ENCODE results near the gene TCP11L2. TPM values are rescaled to one million over a fixed set of nuclear protein-coding genes. Genes with fewer than 3 reads are reported as not detected.

The TCP11L2 gene
- total and polyA plus RNA-seq, 12 donors = 4.9 to 168 (median 119) TPM

DNA sequence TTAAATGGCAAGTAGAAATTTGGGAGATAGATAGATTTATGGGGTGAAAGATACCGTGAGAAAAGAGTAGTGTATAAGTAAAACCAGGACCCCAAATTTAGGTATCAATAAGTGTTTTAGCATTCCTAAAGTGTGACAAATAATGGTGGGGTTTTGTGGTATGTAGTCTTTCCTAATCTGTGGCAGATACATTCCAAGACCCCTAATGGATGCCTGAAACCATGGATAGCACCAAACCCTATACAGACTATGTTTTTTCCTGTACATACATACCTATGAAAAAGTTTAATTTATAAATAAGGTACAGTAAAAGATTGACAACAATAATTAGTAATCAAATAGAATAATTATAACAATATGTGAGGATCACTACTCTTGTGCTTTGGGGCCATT is 14.4 kb upstream of the TCP11L2 start:
- Histone ChIP-seq H3K27me3 (no peaks in the 10 kb centered on the region), H3K9me3 (no peaks in the 10 kb centered on the region), H3K36me3 (no peaks in the 10 kb centered on the region), H3K27ac (no peak overlapping the region), H3K4me1 (peaks cover 0 to 28% (median 11%) of the 10 kb centered on the region in 9 donors), H3K4me3 (no peak overlapping the region)
- DNase-seq (no peak), ATAC-seq (no peak)
- WGBS, 2 donors = 89 to 94% methylated on average over 1 of the region's 1 CpG
- intact Hi-C loops (cut with DNase I) = loop anchor here in 1 of 10 donors (10.0 kb wide), 1 partner anchor 63 kb away; no protein-coding TSS in a partner anchor
- TF ChIP-seq, protein P1, sequence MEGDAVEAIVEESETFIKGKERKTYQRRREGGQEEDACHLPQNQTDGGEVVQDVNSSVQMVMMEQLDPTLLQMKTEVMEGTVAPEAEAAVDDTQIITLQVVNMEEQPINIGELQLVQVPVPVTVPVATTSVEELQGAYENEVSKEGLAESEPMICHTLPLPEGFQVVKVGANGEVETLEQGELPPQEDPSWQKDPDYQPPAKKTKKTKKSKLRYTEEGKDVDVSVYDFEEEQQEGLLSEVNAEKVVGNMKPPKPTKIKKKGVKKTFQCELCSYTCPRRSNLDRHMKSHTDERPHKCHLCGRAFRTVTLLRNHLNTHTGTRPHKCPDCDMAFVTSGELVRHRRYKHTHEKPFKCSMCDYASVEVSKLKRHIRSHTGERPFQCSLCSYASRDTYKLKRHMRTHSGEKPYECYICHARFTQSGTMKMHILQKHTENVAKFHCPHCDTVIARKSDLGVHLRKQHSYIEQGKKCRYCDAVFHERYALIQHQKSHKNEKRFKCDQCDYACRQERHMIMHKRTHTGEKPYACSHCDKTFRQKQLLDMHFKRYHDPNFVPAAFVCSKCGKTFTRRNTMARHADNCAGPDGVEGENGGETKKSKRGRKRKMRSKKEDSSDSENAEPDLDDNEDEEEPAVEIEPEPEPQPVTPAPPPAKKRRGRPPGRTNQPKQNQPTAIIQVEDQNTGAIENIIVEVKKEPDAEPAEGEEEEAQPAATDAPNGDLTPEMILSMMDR (IDR thresholded peaks at IDR 0.05) = no peak

DNA sequence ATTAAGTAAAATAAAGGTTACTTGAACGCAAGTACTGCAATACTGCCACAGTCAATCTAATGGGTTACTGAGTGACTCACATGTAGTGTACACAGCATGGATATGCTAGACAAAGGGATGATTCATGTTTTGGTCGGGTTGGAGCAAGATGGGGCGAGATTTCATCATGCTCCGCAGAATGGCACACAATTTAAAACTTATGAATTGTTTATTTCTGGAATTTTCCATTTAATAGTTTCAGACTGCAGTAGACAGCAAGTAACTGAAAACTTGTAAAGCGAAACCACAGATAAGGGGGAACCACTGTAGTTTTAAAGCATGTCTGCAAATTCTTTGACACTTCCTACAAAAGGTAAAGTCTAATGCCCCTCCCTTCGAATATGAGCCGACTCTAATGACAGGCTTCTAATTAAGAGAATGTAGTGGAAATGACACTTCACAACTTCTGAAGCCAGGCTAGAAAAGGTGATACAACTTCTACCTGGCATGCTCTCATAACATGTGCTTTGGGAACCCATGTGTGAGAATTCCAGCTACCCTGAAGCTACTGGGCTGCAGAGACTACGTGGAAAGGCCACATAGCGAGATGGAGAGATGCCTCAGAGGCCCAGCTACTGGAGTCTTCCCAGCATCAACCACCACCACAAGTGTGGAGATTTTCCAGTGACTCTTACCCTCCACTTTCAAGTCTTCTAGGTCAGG is 13.9 kb upstream of the TCP11L2 start:
- 80 to 90% methylated on average over 9 of the region's 9 CpGs for WGBS, 2 donors
- ATAC-seq (no peak), DNase-seq (no peak)
- Histone ChIP-seq H3K36me3 (no peaks in the 10 kb centered on the region), H3K4me1 (peaks cover 0 to 28% (median 11%) of the 10 kb centered on the region in 9 donors), H3K9me3 (no peaks in the 10 kb centered on the region), H3K27me3 (no peaks in the 10 kb centered on the region), H3K27ac (peak overlapping the region in 1 of 10 donors; percentile 57), H3K4me3 (no peak overlapping the region)
- TF ChIP-seq, protein P1 (IDR thresholded peaks at IDR 0.05) = no peak
- intact Hi-C loops (cut with DNase I) = loop anchor here in 1 of 10 donors (10.0 kb wide), 1 partner anchor 64 kb away; no protein-coding TSS in a partner anchor

DNA sequence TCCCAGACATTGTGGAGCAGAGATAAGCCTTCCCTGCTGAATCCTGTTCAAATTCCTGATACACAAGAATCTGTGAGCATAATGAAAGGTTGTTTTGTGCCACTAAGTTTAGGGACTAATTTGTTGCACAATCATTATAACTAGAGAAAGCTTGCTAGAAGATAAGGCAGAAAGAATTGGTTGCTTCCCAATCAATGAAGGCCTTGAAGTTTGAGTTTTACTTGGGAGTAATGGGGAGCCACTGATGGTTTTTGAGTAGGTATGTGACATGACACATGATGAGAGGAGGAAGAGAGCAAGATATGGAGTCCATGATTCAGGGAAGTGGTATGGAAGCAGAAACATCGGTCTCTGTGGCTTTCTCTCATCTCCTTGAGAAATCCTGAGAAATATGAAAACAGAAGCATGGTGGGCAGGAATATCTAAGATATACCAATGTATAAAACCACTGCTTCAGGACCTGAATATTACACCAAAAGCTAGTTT is 13.3 kb upstream of the TCP11L2 start:
- Histone ChIP-seq H3K9me3 (no peaks in the 10 kb centered on the region), H3K4me1 (peaks cover 0 to 24% (median 6%) of the 10 kb centered on the region in 9 donors), H3K36me3 (no peaks in the 10 kb centered on the region), H3K27ac (peak overlapping the region in 1 of 10 donors; percentile 57), H3K27me3 (no peaks in the 10 kb centered on the region), H3K4me3 (no peak overlapping the region)
- no peak for DNase-seq
- no peak for ATAC-seq
- WGBS, 2 donors = 63 to 89% methylated on average over 1 of the region's 1 CpG
- TF ChIP-seq, protein P1 (IDR thresholded peaks at IDR 0.05) = no peak
- intact Hi-C loops (cut with DNase I) = loop anchor here in 1 of 10 donors (10.0 kb wide), 1 partner anchor 64 kb away; no protein-coding TSS in a partner anchor

DNA sequence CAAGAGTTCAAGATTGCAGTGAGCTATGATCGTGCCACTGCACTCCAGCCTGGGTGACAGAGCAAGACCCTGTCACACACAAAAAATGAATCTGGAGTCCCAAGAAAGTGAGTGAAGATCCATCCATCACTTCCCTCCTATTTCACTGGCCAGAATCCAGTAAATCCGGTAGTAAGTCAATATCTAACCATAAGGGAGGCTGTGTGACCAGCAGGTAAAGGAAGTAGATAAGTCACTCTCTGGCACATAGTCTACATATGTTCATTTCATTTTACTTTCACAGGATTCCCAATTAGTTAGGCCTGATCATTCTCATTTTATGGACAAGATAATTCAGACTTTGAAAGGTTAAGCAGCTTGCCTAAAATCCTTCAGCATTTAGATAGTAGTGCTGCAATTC is 11.9 kb upstream of the TCP11L2 start:
- intact Hi-C loops (cut with DNase I) = no loop called here
- H3K4me1 ChIP-seq = peaks cover 0 to 19% (median 0%) of the 10 kb centered on the region in 9 donors
- TF ChIP-seq, protein P1 (IDR thresholded peaks at IDR 0.05) = no peak
- 67 to 76% methylated on average over 2 of the region's 2 CpGs for WGBS, 2 donors
- no peaks in the 10 kb centered on the region for H3K27me3 ChIP-seq
- no peak for DNase-seq
- no peaks in the 10 kb centered on the region for H3K36me3 ChIP-seq
- ATAC-seq = no peak
- no peak overlapping the region for H3K27ac ChIP-seq
- H3K9me3 ChIP-seq = no peaks in the 10 kb centered on the region
- no peak overlapping the region for H3K4me3 ChIP-seq

Data from heart right ventricle (tissue), 16 donors.